HCT116 (cell line): Measurements from ENCODE around the gene COQ8B. TPM values are rescaled to one million over a fixed set of nuclear protein-coding genes. Genes with fewer than 3 reads are reported as not detected.
A peak's percentile ranks its signal among the peaks of the same experiment; 100 is the strongest.

Experiments
- ATAC-seq: fragments of 200-7000 bp; cut with Tn5 transposase; 2 replicates; pipeline ENCODE4 v1.9.1; 2020; ENCODE audit warnings: mild to moderate bottlenecking, moderate library complexity
- BruUV-seq: library from RNA; stranded (reverse); fragments of 400-500 nt; replicated peaks from 2 replicates; lab custom pipeline; 2021; lab: Mats Ljungman, UMichigan
- CTCF ChIA-PET: fragments of 300-600 bp; sonication (Branson Sonifier 250); formaldehyde crosslinking; loops from one replicate; lab custom pipeline; 2021; ENCODE audit warnings: antibody characterized with exemption; lab: Charles Lee
- POLR2A ChIA-PET: fragments of 300-600, 350-600 bp; sonication (Branson Sonifier 250); formaldehyde crosslinking; loops from one replicate; lab custom pipeline; 2021; ENCODE audit warnings: antibody characterized with exemption; lab: Charles Lee
- RAD21 ChIA-PET, 2 experiments: fragments of 300-600 bp; sonication (Branson Sonifier 250); formaldehyde crosslinking; loops; one replicate each; lab custom pipeline; 2023; ENCODE audit warnings: low total read pairs in 2 of 2; ENCODE audit not compliant: uncharacterized antibody in 2 of 2, unreplicated experiment in 2 of 2, low non-redundant PET in 1 of 2; lab: Charles Lee
- DNase-seq: peaks from one replicate; pipeline ENCODE4 v3.0.0-alpha.2; 2010; ENCODE audit warnings: low read depth, low spot score
- H2AFZ ChIP-seq: fragments of 200-600 bp; shearing (Covaris generic), sonication (generic); 2 replicates; pipeline ENCODE4 v1.6.1; 2017; ENCODE audit warnings: low read depth, mixed run types, mixed read lengths, antibody characterized with exemption, low read length; ENCODE audit not compliant: poor library complexity, severe bottlenecking
- H3K27ac ChIP-seq: 2 replicates; pipeline ENCODE4 v1.5.1; 2012; ENCODE audit warnings: low read depth, low read length
- H3K27me3 ChIP-seq: fragments of 200-600 bp; sonication (generic); 2 replicates; pipeline ENCODE4 v1.6.1; 2016; ENCODE audit warnings: mixed run types, low read length, mixed read lengths; ENCODE audit not compliant: insufficient read depth
- H3K36me3 ChIP-seq, 2 experiments: fragments of 200-500 bp in 1 of 2; fragments of 200-600 bp in 1 of 2; sonication (Bioruptor generic) in 1 of 2; sonication (generic) in 1 of 2; 2 replicates each; pipeline versions ENCODE4 v1.5.1 to v1.6.1; 2014 to 2016; ENCODE audit warnings: low read length in 2 of 2, inconsistent platforms in 1 of 2, mixed read lengths in 1 of 2, mixed run types in 1 of 2; ENCODE audit not compliant: insufficient read depth in 2 of 2, control insufficient read depth in 1 of 2
- H3K4me1 ChIP-seq, 2 experiments: fragments of 200-600 bp in 1 of 2; sonication (generic) in 1 of 2; 2 replicates each; pipeline versions ENCODE4 v1.5.1 to v1.6.1; 2012 to 2017; ENCODE audit warnings: low read length in 2 of 2, inconsistent platforms in 1 of 2, mild to moderate bottlenecking in 1 of 2, mixed read lengths in 1 of 2, mixed run types in 1 of 2, moderate library complexity in 1 of 2; ENCODE audit not compliant: insufficient read depth in 2 of 2, control insufficient read depth in 1 of 2
- H3K4me2 ChIP-seq: fragments of 200-600 bp; sonication (generic); 2 replicates; pipeline ENCODE4 v1.6.1; 2017; ENCODE audit warnings: mixed run types, low read length, mixed read lengths
- H3K4me3 ChIP-seq, 2 experiments: fragments of 200-600 bp in 1 of 2; sonication (generic) in 1 of 2; replicated peaks in 1 of 2; 2 replicates each; pipeline ENCODE4 v1.5.1; 2011 to 2016; ENCODE audit warnings: low read length in 2 of 2, control low read depth in 1 of 2, low read depth in 1 of 2, mild to moderate bottlenecking in 1 of 2, mixed read lengths in 1 of 2, mixed run types in 1 of 2
- H3K79me2 ChIP-seq: fragments of 200-600 bp; sonication (generic); 2 replicates; pipeline ENCODE4 v1.6.1; 2017; ENCODE audit warnings: mild to moderate bottlenecking, mixed run types, low read length, moderate library complexity, mixed read lengths; ENCODE audit not compliant: insufficient read depth
- H3K9ac ChIP-seq: fragments of 200-600 bp; sonication (generic); 2 replicates; pipeline ENCODE4 v1.6.1; 2016; ENCODE audit warnings: low read length, mixed read lengths
- H3K9me2 ChIP-seq: fragments of 200-600 bp; sonication (generic), shearing (Covaris generic); 2 replicates; pipeline ENCODE4 v1.6.1; 2017; ENCODE audit warnings: mixed run types, mild to moderate bottlenecking, moderate library complexity; ENCODE audit not compliant: insufficient read depth
- H3K9me3 ChIP-seq, 2 experiments: fragments of 200-500 bp in 1 of 2; fragments of 200-600 bp in 1 of 2; sonication (Bioruptor generic) in 1 of 2; sonication (generic) in 1 of 2; 2 replicates each; pipeline ENCODE4 v1.6.1; 2014 to 2017; ENCODE audit warnings: low read length in 2 of 2, mixed read lengths in 2 of 2, inconsistent platforms in 1 of 2, low read depth in 1 of 2, mild to moderate bottlenecking in 1 of 2, mixed run types in 1 of 2, moderate library complexity in 1 of 2; ENCODE audit not compliant: control insufficient read depth in 1 of 2, insufficient read depth in 1 of 2
- H4K20me1 ChIP-seq: fragments of 200-600 bp; sonication (generic), shearing (Covaris generic); 2 replicates; pipeline ENCODE4 v1.6.1; 2017; ENCODE audit warnings: mixed run types, mild to moderate bottlenecking, moderate library complexity; ENCODE audit not compliant: insufficient read depth
- ATF3 ChIP-seq: IDR thresholded peaks from 2 replicates; pipeline ENCODE4 v1.6.1; 2012
- CEBPB ChIP-seq: IDR thresholded peaks from 2 replicates; pipeline ENCODE4 v1.6.1; 2012; ENCODE audit warnings: low read depth
- EGR1 ChIP-seq: IDR thresholded peaks from 2 replicates; pipeline ENCODE4 v1.6.1; 2012; ENCODE audit warnings: low read depth
- JUND ChIP-seq: IDR thresholded peaks from 2 replicates; pipeline ENCODE4 v1.6.1; 2012
- SP1 ChIP-seq: IDR thresholded peaks from 2 replicates; pipeline ENCODE4 v1.6.1; 2012; ENCODE audit warnings: low read depth
- TCF7L2 ChIP-seq: IDR thresholded peaks from 2 replicates; pipeline ENCODE4 v1.7.0; 2011; ENCODE audit warnings: borderline replicate concordance, inconsistent platforms; ENCODE audit not compliant: insufficient read depth, insufficient read length; ENCODE audit errors: extremely low read depth
- intact Hi-C: fragments of 100-400 bp; cut with micrococcal nuclease; formaldehyde crosslinking; loops from 2 replicates; pipeline ENCODE4 v1.10.0; 2022
- total RNA-seq: library from RNA; stranded (reverse); gene quantifications from one replicate; pipeline ENCODE4 v1.2.1, GENCODE V29; 2021; ENCODE audit not compliant: unreplicated experiment
- TF ChIP-seq, protein P1 (sequence below): IDR thresholded peaks from 2 replicates; pipeline ENCODE4 v1.6.1; 2012; ENCODE audit warnings: low read depth

COQ8B gene
- total RNA-seq, 1 experiment from 2014 or later, result 47.1 TPM

- CTCF ChIA-PET, result no interaction called here
- Histone ChIP-seq H3K27me3 (no peaks in the 10 kb centered on the region), H3K27ac (no peak overlapping the region; the same call in 1 of the 2 replicates), H3K9me3 (no peaks in the 10 kb centered on the region), H3K79me2 (peaks cover 90% of the 10 kb centered on the region), H4K20me1 (0 out of 2 replicates have a peak, but pooled peaks cover 3% of the 10 kb centered on the region), H3K9me2 (no peaks in the 10 kb centered on the region), H3K4me2 (no peak overlapping the region), H3K36me3 (peaks cover 38 to 65% of the 10 kb centered on the region in 2 experiments), H2AFZ (no peak overlapping the region), H3K4me1 (peaks cover 7 to 21% of the 10 kb centered on the region in 2 experiments; a peak in 3 of 4 replicates), H3K4me3 (no peak overlapping the region), H3K9ac (0 out of 2 replicates have a peak overlapping the region, but pooled peaks have one; percentile 0)
- DNase-seq, result no peak
- RAD21 ChIA-PET, result no interaction called here
- POLR2A ChIA-PET, result no interaction called here
- ATAC-seq, result no peak
- no TSS peak for BruUV-seq
- TF ChIP-seq CEBPB (no peak), JUND (no peak), TCF7L2 (no peak), EGR1 (no peak), ATF3 (no peak), SP1 (no peak)
- TF ChIP-seq, protein P1, sequence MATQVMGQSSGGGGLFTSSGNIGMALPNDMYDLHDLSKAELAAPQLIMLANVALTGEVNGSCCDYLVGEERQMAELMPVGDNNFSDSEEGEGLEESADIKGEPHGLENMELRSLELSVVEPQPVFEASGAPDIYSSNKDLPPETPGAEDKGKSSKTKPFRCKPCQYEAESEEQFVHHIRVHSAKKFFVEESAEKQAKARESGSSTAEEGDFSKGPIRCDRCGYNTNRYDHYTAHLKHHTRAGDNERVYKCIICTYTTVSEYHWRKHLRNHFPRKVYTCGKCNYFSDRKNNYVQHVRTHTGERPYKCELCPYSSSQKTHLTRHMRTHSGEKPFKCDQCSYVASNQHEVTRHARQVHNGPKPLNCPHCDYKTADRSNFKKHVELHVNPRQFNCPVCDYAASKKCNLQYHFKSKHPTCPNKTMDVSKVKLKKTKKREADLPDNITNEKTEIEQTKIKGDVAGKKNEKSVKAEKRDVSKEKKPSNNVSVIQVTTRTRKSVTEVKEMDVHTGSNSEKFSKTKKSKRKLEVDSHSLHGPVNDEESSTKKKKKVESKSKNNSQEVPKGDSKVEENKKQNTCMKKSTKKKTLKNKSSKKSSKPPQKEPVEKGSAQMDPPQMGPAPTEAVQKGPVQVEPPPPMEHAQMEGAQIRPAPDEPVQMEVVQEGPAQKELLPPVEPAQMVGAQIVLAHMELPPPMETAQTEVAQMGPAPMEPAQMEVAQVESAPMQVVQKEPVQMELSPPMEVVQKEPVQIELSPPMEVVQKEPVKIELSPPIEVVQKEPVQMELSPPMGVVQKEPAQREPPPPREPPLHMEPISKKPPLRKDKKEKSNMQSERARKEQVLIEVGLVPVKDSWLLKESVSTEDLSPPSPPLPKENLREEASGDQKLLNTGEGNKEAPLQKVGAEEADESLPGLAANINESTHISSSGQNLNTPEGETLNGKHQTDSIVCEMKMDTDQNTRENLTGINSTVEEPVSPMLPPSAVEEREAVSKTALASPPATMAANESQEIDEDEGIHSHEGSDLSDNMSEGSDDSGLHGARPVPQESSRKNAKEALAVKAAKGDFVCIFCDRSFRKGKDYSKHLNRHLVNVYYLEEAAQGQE, result no peak
- intact Hi-C loops, result no loop called here
These were observed 38.5 kb upstream of the COQ8B start for GRCh38 chr19:40755248-40755624.
